GM12878 (cell line): ENCODE measurements around the gene CCR7. TPM values are rescaled to one million over a fixed set of nuclear protein-coding genes. Genes with fewer than 3 reads are reported as not detected.

Source experiments
- ATAC-seq: fragments of 200-7000 bp; cut with Tn5 transposase; 3 replicates; pipeline ENCODE4 v1.9.1; 2020; ENCODE audit warnings: mild to moderate bottlenecking, moderate library complexity
- BruUV-seq: library from RNA; stranded (reverse); fragments of 400-500 nt; replicated peaks from 2 replicates; lab custom pipeline; 2021; lab: Mats Ljungman, UMichigan
- CTCF ChIA-PET: fragments of 300-600 bp; sonication (Branson Sonifier 250); formaldehyde crosslinking; extraction: SDS; loops from one replicate; lab custom pipeline; 2021; ENCODE audit warnings: inconsistent platforms; lab: Yijun Ruan, JAX
- POLR2A ChIA-PET: fragments of 350-600 bp; formaldehyde crosslinking; extraction: SDS; loops from one replicate; lab custom pipeline; 2021; ENCODE audit warnings: inconsistent platforms; lab: Charles Lee
- RAD21 ChIA-PET: fragments of 300-600 bp; sonication (Branson Sonifier 250); formaldehyde crosslinking; loops from one replicate; lab custom pipeline; 2023; ENCODE audit warnings: antibody characterized with exemption; ENCODE audit not compliant: unreplicated experiment; lab: Charles Lee
- SMC1A ChIA-PET: fragments of 300-600 bp; sonication (Branson Sonifier 250); formaldehyde crosslinking; loops from one replicate; lab custom pipeline; 2023; ENCODE audit not compliant: unreplicated experiment, uncharacterized antibody; lab: Charles Lee
- DNase-seq: peaks from one replicate; pipeline ENCODE4 v3.0.0-alpha.2; 2011; ENCODE audit warnings: low read depth, low spot score
- FAIRE-seq: peaks from 3 replicates; lab custom pipeline; 2011; peaks lifted over from hg19 to GRCh38; lab: Jason Lieb, UNC
- H2AFZ ChIP-seq: 2 replicates; pipeline ENCODE4 v1.6.0; 2011; ENCODE audit warnings: low read depth, low read length, control low read depth; ENCODE audit not compliant: control insufficient read depth
- H3K27ac ChIP-seq: 2 replicates; pipeline ENCODE4 v1.5.1; 2011; ENCODE audit warnings: control low read depth; ENCODE audit not compliant: control insufficient read depth, insufficient read depth
- H3K27me3 ChIP-seq, 2 experiments: replicated peaks in 1 of 2; 2 replicates each; pipeline versions ENCODE4 v1.6.0 to v1.6.1; 2011; ENCODE audit warnings: low read length in 1 of 2; ENCODE audit not compliant: control insufficient read depth in 2 of 2, insufficient read depth in 2 of 2
- H3K36me3 ChIP-seq, 2 experiments: 2 replicates each; pipeline ENCODE4 v1.5.1; 2011; ENCODE audit warnings: low read length in 1 of 2; ENCODE audit not compliant: control insufficient read depth in 2 of 2, insufficient read depth in 2 of 2
- H3K4me1 ChIP-seq: 2 replicates; pipeline ENCODE4 v1.6.1; 2011; ENCODE audit warnings: mild to moderate bottlenecking, low read length, moderate library complexity, mixed read lengths; ENCODE audit not compliant: control insufficient read depth, insufficient read depth
- H3K4me2 ChIP-seq: 2 replicates; pipeline ENCODE4 v1.6.0; 2011; ENCODE audit warnings: control low read depth; ENCODE audit not compliant: control insufficient read depth, insufficient read depth
- H3K4me3 ChIP-seq: fragments of 200-600 bp; sonication (generic); 2 replicates; pipeline ENCODE4 v1.5.1; 2016
- H3K79me2 ChIP-seq: 2 replicates; pipeline ENCODE4 v1.6.0; 2011; ENCODE audit warnings: low read length; ENCODE audit not compliant: control insufficient read depth, insufficient read depth
- H3K9ac ChIP-seq: 2 replicates; pipeline ENCODE4 v1.8.0; 2011; ENCODE audit warnings: low read length, control low read depth, mixed read lengths; ENCODE audit not compliant: control insufficient read depth, insufficient read depth
- H3K9me3 ChIP-seq: replicated peaks from 3 replicates; pipeline ENCODE4 v1.5.1; 2011; ENCODE audit warnings: mild to moderate bottlenecking, low read length; ENCODE audit not compliant: control insufficient read depth, insufficient read depth
- H4K20me1 ChIP-seq: 2 replicates; pipeline ENCODE4 v1.6.0; 2011; ENCODE audit not compliant: control insufficient read depth, insufficient read depth
- ATF7 ChIP-seq: fragments of 450-650 bp; IDR thresholded peaks from 2 replicates; pipeline ENCODE4 v1.6.1; 2016; ENCODE audit warnings: low read depth, mild to moderate bottlenecking
- CEBPB ChIP-seq, 2 experiments: fragments of 150-350 bp in 1 of 2; IDR thresholded peaks; 2 replicates each; pipeline ENCODE4 v1.6.1; 2012 to 2014; ENCODE audit warnings: low read depth in 2 of 2, low read length in 2 of 2, borderline replicate concordance in 1 of 2, inconsistent platforms in 1 of 2
- EED ChIP-seq: sonication (generic); IDR thresholded peaks from 2 replicates; pipeline ENCODE4 v1.6.1; 2016; ENCODE audit warnings: antibody characterized with exemption, low read depth
- EZH2 ChIP-seq: IDR thresholded peaks from 2 replicates; pipeline ENCODE4 v1.6.1; 2012; ENCODE audit warnings: low read depth, mild to moderate bottlenecking, control low read depth, inconsistent platforms, low read length, borderline replicate concordance; ENCODE audit not compliant: control insufficient read depth
- LARP7 ChIP-seq: fragments of 450-650 bp; IDR thresholded peaks from 2 replicates; pipeline ENCODE4 v1.6.1; 2017; ENCODE audit warnings: mild to moderate bottlenecking
- MTA3 ChIP-seq: IDR thresholded peaks from 2 replicates; pipeline ENCODE4 v1.6.1; 2012; ENCODE audit warnings: low read length, inconsistent platforms, borderline replicate concordance
- MXI1 ChIP-seq: fragments of 150-350 bp; IDR thresholded peaks from 2 replicates; pipeline ENCODE4 v1.6.1; 2011; ENCODE audit warnings: low read depth, mild to moderate bottlenecking, inconsistent platforms, low read length, improper control_type of control experiment
- PBX3 ChIP-seq: IDR thresholded peaks from 2 replicates; pipeline ENCODE4 v1.6.1; 2011; ENCODE audit warnings: mild to moderate bottlenecking, low read depth, low read length, moderate library complexity; ENCODE audit not compliant: insufficient replicate concordance
- SMARCA5 ChIP-seq: fragments of 450-650 bp; IDR thresholded peaks from 2 replicates; pipeline ENCODE4 v1.6.1; 2017; ENCODE audit warnings: mild to moderate bottlenecking
- SMC3 ChIP-seq: IDR thresholded peaks from 2 replicates; pipeline ENCODE4 v1.6.1; 2011; ENCODE audit warnings: low read length, improper control_type of control experiment, borderline replicate concordance
- SREBF1 ChIP-seq: IDR thresholded peaks from 2 replicates; pipeline ENCODE4 v1.6.1; 2012; ENCODE audit warnings: mild to moderate bottlenecking, low read length
- TCF3 ChIP-seq: IDR thresholded peaks from 2 replicates; pipeline ENCODE4 v1.6.1; 2012; ENCODE audit warnings: low read depth, mild to moderate bottlenecking, low read length, borderline replicate concordance; ENCODE audit not compliant: insufficient read depth
- ZBTB4 ChIP-seq: fragments of 450-650 bp; formaldehyde crosslinking; IDR thresholded peaks from 2 replicates; pipeline ENCODE4 v1.4.0; 2022; ENCODE audit warnings: mild to moderate bottlenecking, moderate library complexity
- WGBS: methylation state at CpG from one replicate; pipeline ENCODE4 v1.1.6; 2016; ENCODE audit warnings: low lambda C conversion rate; ENCODE audit not compliant: insufficient replicate concordance, insufficient coverage; ENCODE audit errors: missing lambda C conversion rate; 5-methylcytosine and 5-hydroxymethylcytosine counted together
- in situ Hi-C: fragments of 300-500 bp; cut with MboI; formaldehyde crosslinking; loops from 9 replicates; pipeline ENCODE4 v1.14.3; 2018; ENCODE audit warnings: mixed read lengths
- intact Hi-C: fragments of 100-400 bp; cut with micrococcal nuclease; formaldehyde crosslinking; loops from one replicate; pipeline ENCODE4 v1.14.2; 2022; ENCODE audit not compliant: unreplicated experiment
- polyA plus RNA-seq, 11 experiments: library from polyadenylated mRNA; depleted of rRNA in 4 of 11; unstranded in 6 of 11; stranded (reverse) in 5 of 11; fragments of >200 nt; fragmentation: Nextera tagmentation in 4 of 11; fragmentation: Illumina TruSeq in 1 of 11; extraction: Ambion mirVana in 4 of 11; extraction: Trizol in 1 of 11; gene quantifications; 1 replicate in 1 of 11; 2 replicates in 10 of 11; pipeline versions ENCODE4 v1.2.1 to v1.2.3, GENCODE V29; 2011 to 2016; ENCODE audit warnings: inconsistent platforms in 2 of 11, missing spikeins in 2 of 11, low read depth in 1 of 11
- total RNA-seq, 4 experiments: library from RNA; depleted of rRNA in 3 of 4; stranded (reverse); fragments of >200 nt in 3 of 4; fragmentation: Illumina TruSeq in 1 of 4; extraction: Trizol in 1 of 4; gene quantifications; 2 replicates each; pipeline versions ENCODE4 v1.2.1 to v1.2.3, GENCODE V29; 2013 to 2021

Gene CCR7
- total and polyA plus RNA-seq, 10 of the 15 experiments (the other 5 are each of a cell fraction or from before 2014, with no cell fraction given): 131 to 1,171 (median 260) TPM

GRCh38 chr17:40511667-40512220, 53.5 kb downstream of the CCR7 start (continued):
- no peak for TF ChIP-seq LARP7

- intact Hi-C loops (no loop called here), in situ Hi-C loops (no loop called here)
- Histone ChIP-seq H3K4me3 (no peak overlapping the region), H3K27me3 (no peaks in the 10 kb centered on the region; a peak in 1 of 4 replicates), H3K79me2 (no peaks in the 10 kb centered on the region), H3K27ac (no peak overlapping the region), H3K9ac (no peak overlapping the region), H4K20me1 (no peaks in the 10 kb centered on the region), H2AFZ (no peak overlapping the region), H3K4me1 (peaks cover 4% of the 10 kb centered on the region), H3K4me2 (no peak overlapping the region), H3K9me3 (no peaks in the 10 kb centered on the region), H3K36me3 (no peaks in the 10 kb centered on the region)
- SMC1A ChIA-PET: interaction anchor here (0.8 to 1.0 kb wide), 4 partner anchors 9 to 100 kb away, joined by 3 read pairs; partner anchors contain the start of gene TNS4
- no peak for FAIRE-seq
- POLR2A ChIA-PET: no interaction called here
- BruUV-seq: no TSS peak
- 30% methylated on average over 2 of the region's 2 CpGs for WGBS
- DNase-seq: no peak
- ATAC-seq: no peak
- RAD21 ChIA-PET: no interaction called here
- CTCF ChIA-PET: interaction anchor here (0.9 to 1.4 kb wide), 4 partner anchors 16 to 73 kb away, joined by 3 to 5 read pairs (median 4); no protein-coding TSS in a partner anchor
- TF ChIP-seq PBX3 (no peak), ZBTB4 (CRISPR knock-in tag) (no peak), ATF7 (no peak), EZH2 (no peak), SMC3 (no peak), TCF3 (no peak), EED (no peak), SMARCA5 (no peak), SREBF1 (no peak), CEBPB (IDR thresholded peaks at IDR 0.05; ENCODE audit: borderline replicate concordance in 1 of 2, low read depth in 2 of 2, low read length in 2 of 2) (no peak), MTA3 (no peak), MXI1 (no peak)
These were observed 54.1 kb downstream of the CCR7 start for GRCh38 chr17:40511136-40511535.
